ENCODE results near the gene GOLGA3.

DNA sequence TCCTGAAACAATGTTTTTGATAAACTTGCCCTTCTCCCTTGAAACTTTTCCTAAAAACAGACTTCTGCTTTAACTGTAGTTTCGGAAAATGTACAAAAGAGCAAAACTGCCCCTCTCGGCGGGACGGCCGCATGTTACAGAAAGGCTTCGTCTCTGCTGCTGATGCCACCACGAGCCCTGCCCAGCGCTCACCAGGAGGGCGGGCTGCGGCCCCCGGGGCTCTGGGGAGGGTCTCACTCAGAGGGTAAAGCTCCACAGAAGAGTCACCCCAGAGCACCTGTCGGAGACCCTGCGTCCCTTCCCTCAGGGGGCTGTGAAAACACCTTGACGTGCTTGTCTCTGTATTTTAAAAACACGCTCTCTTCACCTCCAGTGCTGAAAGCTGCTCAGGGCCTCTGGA is 12.5 kb upstream of the GOLGA3 start:
- TF ChIP-seq, protein P1, sequence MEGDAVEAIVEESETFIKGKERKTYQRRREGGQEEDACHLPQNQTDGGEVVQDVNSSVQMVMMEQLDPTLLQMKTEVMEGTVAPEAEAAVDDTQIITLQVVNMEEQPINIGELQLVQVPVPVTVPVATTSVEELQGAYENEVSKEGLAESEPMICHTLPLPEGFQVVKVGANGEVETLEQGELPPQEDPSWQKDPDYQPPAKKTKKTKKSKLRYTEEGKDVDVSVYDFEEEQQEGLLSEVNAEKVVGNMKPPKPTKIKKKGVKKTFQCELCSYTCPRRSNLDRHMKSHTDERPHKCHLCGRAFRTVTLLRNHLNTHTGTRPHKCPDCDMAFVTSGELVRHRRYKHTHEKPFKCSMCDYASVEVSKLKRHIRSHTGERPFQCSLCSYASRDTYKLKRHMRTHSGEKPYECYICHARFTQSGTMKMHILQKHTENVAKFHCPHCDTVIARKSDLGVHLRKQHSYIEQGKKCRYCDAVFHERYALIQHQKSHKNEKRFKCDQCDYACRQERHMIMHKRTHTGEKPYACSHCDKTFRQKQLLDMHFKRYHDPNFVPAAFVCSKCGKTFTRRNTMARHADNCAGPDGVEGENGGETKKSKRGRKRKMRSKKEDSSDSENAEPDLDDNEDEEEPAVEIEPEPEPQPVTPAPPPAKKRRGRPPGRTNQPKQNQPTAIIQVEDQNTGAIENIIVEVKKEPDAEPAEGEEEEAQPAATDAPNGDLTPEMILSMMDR (IDR thresholded peaks at IDR 0.05), result no peak
- TF ChIP-seq POLR2A (IDR thresholded peaks at IDR 0.05), result no peak
